Lung (tissue), 12 donors: Measurements from ENCODE around the gene MED27. TPM values are rescaled to one million over a fixed set of nuclear protein-coding genes. Genes with fewer than 3 reads are reported as not detected.

Experiments
- ATAC-seq: fragments of 200-7000 bp; cut with Tn5 transposase; one replicate; pipeline ENCODE4 v1.9.1; 2020; ENCODE audit warnings: moderate number of reproducible peaks; ENCODE audit not compliant: insufficient read depth, low FRiP score
- DNase-seq, 3 donors: peaks; one replicate each; pipeline ENCODE4 v3.0.0-alpha.2; 2013 to 2017
- H3K27ac ChIP-seq, 2 donors: one replicate each; pipeline ENCODE4 v1.5.1; 2013; ENCODE audit warnings: mild to moderate bottlenecking in 2 of 2, moderate library complexity in 2 of 2, control low read depth in 1 of 2, inconsistent platforms in 1 of 2, low read depth in 1 of 2, low read length in 1 of 2
- H3K27me3 ChIP-seq, 3 donors: one replicate each; pipeline ENCODE4 v1.5.1; 2013; ENCODE audit warnings: low read length in 2 of 3; ENCODE audit not compliant: control insufficient read depth in 3 of 3, insufficient read depth in 3 of 3
- H3K36me3 ChIP-seq, 4 donors: one replicate each; pipeline ENCODE4 v1.5.1; 2013; ENCODE audit warnings: low read length in 4 of 4, mild to moderate bottlenecking in 1 of 4, moderate library complexity in 1 of 4; ENCODE audit not compliant: control insufficient read depth in 4 of 4, insufficient read depth in 4 of 4
- H3K4me1 ChIP-seq, 5 donors: one replicate each; pipeline ENCODE4 v1.5.1; 2013; ENCODE audit warnings: low read length in 5 of 5, mild to moderate bottlenecking in 2 of 5, moderate library complexity in 1 of 5; ENCODE audit not compliant: control insufficient read depth in 5 of 5, insufficient read depth in 5 of 5
- H3K4me3 ChIP-seq: one replicate; pipeline ENCODE4 v1.5.1; 2013; ENCODE audit warnings: mild to moderate bottlenecking, control low read depth, moderate library complexity
- H3K9ac ChIP-seq, 2 donors: one replicate each; pipeline ENCODE4 v1.5.1; 2013; ENCODE audit warnings: low read length in 2 of 2, control low read depth in 1 of 2; ENCODE audit not compliant: insufficient read depth in 1 of 2
- H3K9me3 ChIP-seq, 4 donors: one replicate each; pipeline ENCODE4 v1.5.1; 2013; ENCODE audit warnings: low read length in 3 of 4, mild to moderate bottlenecking in 1 of 4, moderate library complexity in 1 of 4; ENCODE audit not compliant: control insufficient read depth in 4 of 4, insufficient read depth in 3 of 4
- CTCF ChIP-seq: IDR thresholded peaks from 2 replicates; pipeline ENCODE4 v1.5.1; 2012; ENCODE audit warnings: mild to moderate bottlenecking; ENCODE audit errors: control extremely low read depth, extremely low read depth
- WGBS, 2 donors: extraction: QIAGEN DNeasy Blood & Tissue Kit; methylation state at CpG; one replicate each; pipeline ENCODE4 v1.1.7; 2013; 5-methylcytosine and 5-hydroxymethylcytosine counted together
- polyA plus RNA-seq, 2 donors: library from polyadenylated mRNA; stranded (reverse); fragments of 200-250 nt; gene quantifications; one replicate each; pipeline ENCODE4 v1.2.1, GENCODE V29; 2013
- total RNA-seq, 2 donors: library from RNA; depleted of rRNA in 1 of 2; stranded (reverse); fragments of >200 nt in 1 of 2; gene quantifications; one replicate each; pipeline ENCODE4 v1.2.1, GENCODE V29; 2014 to 2021
- donor health status: control.
- donor health status: control.
- donor health status: Bipolar disorder and iron deficiency.
- donor health status: healthy.
- donor health status: DM: yes; HTN: yes; CAD: no.

MED27 gene
- total and polyA plus RNA-seq, 4 donors: 9.8 to 22.3 (median 16.7) TPM

GRCh38 chr9:131824953-131825495 is 254.6 kb downstream of the MED27 start:
- Histone ChIP-seq H3K36me3 (no peaks in the 10 kb centered on the region), H3K9ac (no peak overlapping the region), H3K9me3 (peaks cover 0 to 2% (median 0%) of the 10 kb centered on the region in 4 donors), H3K27me3 (peaks cover 5 to 26% (median 13%) of the 10 kb centered on the region in 3 donors), H3K27ac (no peak overlapping the region), H3K4me1 (peaks cover 0 to 5% (median 0%) of the 10 kb centered on the region in 5 donors), H3K4me3 (no peak overlapping the region)
- no peak for ATAC-seq
- no peak for TF ChIP-seq CTCF
- 91% methylated on average over 15 of the region's 15 CpGs for WGBS, 2 donors
- DNase-seq: no peak

- 48 to 66% methylated on average over 20 of the region's 20 CpGs for WGBS, 2 donors
- DNase-seq: peak; percentile 52 to 56 (median 56)
- no peak for ATAC-seq
- Histone ChIP-seq H3K9ac (no peak overlapping the region), H3K4me3 (no peak overlapping the region), H3K27me3 (peaks cover 5 to 26% (median 13%) of the 10 kb centered on the region in 3 donors), H3K9me3 (peaks cover 0 to 2% (median 0%) of the 10 kb centered on the region in 4 donors), H3K36me3 (no peaks in the 10 kb centered on the region), H3K4me1 (peaks cover 0 to 5% (median 0%) of the 10 kb centered on the region in 5 donors), H3K27ac (no peak overlapping the region)
- TF ChIP-seq CTCF: no peak
Measured at GRCh38 chr9:131824155-131824594, 255.5 kb downstream of the MED27 start.

- DNase-seq (peak in 2 of 3 donors; percentile 21 to 27), ATAC-seq (no peak)
- no peak overlapping the region for H3K4me3 ChIP-seq
- H3K36me3 ChIP-seq: no peaks in the 10 kb centered on the region
- H3K9me3 ChIP-seq: peaks cover 0 to 2% (median 0%) of the 10 kb centered on the region in 4 donors
- H3K27me3 ChIP-seq: peaks cover 5 to 26% (median 13%) of the 10 kb centered on the region in 3 donors
- WGBS, 2 donors: 40 to 66% methylated on average over 30 to 35 of the region's 35 CpGs
- H3K4me1 ChIP-seq: peaks cover 0 to 10% (median 0%) of the 10 kb centered on the region in 5 donors
- H3K9ac ChIP-seq: no peak overlapping the region
- TF ChIP-seq CTCF: no peak
- H3K27ac ChIP-seq: no peak overlapping the region
Measured at GRCh38 chr9:131823701-131824146, 255.9 kb downstream of the MED27 start.

- no peak for TF ChIP-seq CTCF
- Histone ChIP-seq H3K4me3 (no peak overlapping the region), H3K27me3 (peaks cover 0 to 14% (median 8%) of the 10 kb centered on the region in 3 donors), H3K27ac (no peak overlapping the region), H3K9me3 (no peaks in the 10 kb centered on the region), H3K9ac (no peak overlapping the region), H3K4me1 (peaks cover 0 to 18% (median 2%) of the 10 kb centered on the region in 5 donors), H3K36me3 (no peaks in the 10 kb centered on the region)
- WGBS, 2 donors: 63 to 73% methylated on average over 7 of the region's 7 CpGs
- DNase-seq (no peak), ATAC-seq (no peak)
Measured at GRCh38 chr9:131818089-131818488, 261.6 kb downstream of the MED27 start.
